H9 (cell line): ENCODE data around the gene TNRC6C. TPM values are rescaled to one million over a fixed set of nuclear protein-coding genes. Genes with fewer than 3 reads are reported as not detected.

ENCODE experiments used
- DNase-seq: peaks from one replicate; pipeline ENCODE4 v3.0.0-alpha.2; 2017
- H2AFZ ChIP-seq: one replicate; pipeline ENCODE4 v1.6.1; 2013; ENCODE audit warnings: mild to moderate bottlenecking, low read length, control low read depth, moderate library complexity
- H2AK5ac ChIP-seq: 2 replicates; pipeline ENCODE4 v1.6.1; 2013; ENCODE audit warnings: low read length, control low read depth, mixed read lengths; ENCODE audit not compliant: insufficient read length
- H2BK120ac ChIP-seq: one replicate; pipeline ENCODE4 v1.6.1; 2013; ENCODE audit warnings: low read depth, mild to moderate bottlenecking, low read length, control low read depth, inconsistent platforms; ENCODE audit not compliant: poor library complexity, severe bottlenecking
- H2BK12ac ChIP-seq: 2 replicates; pipeline ENCODE4 v1.6.1; 2013; ENCODE audit warnings: low read length, control low read depth, mixed read lengths, low read depth; ENCODE audit not compliant: insufficient read length
- H2BK15ac ChIP-seq: 2 replicates; pipeline ENCODE4 v1.6.1; 2013; ENCODE audit warnings: low read depth, low read length, control low read depth
- H2BK20ac ChIP-seq: one replicate; pipeline ENCODE4 v1.6.1; 2013; ENCODE audit warnings: low read depth, mild to moderate bottlenecking, low read length, control low read depth, inconsistent platforms; ENCODE audit not compliant: poor library complexity, severe bottlenecking
- H2BK5ac ChIP-seq: 2 replicates; pipeline ENCODE4 v1.6.1; 2013; ENCODE audit warnings: low read length, control low read depth, mixed read lengths; ENCODE audit not compliant: insufficient read length
- H3K14ac ChIP-seq: 2 replicates; pipeline ENCODE4 v1.6.1; 2013; ENCODE audit warnings: low read length, control low read depth; ENCODE audit not compliant: insufficient read depth
- H3K18ac ChIP-seq: 2 replicates; pipeline ENCODE4 v1.6.1; 2013; ENCODE audit warnings: low read depth, mild to moderate bottlenecking, mixed read lengths, low read length, control low read depth; ENCODE audit not compliant: insufficient read length
- H3K23ac ChIP-seq: 2 replicates; pipeline ENCODE4 v1.6.1; 2013; ENCODE audit warnings: low read length, control low read depth, mixed read lengths, low read depth; ENCODE audit not compliant: insufficient read length
- H3K23me2 ChIP-seq: 2 replicates; pipeline ENCODE4 v1.6.1; 2013; ENCODE audit warnings: low read depth, mild to moderate bottlenecking, mixed read lengths, low read length, control low read depth; ENCODE audit not compliant: insufficient read length, poor library complexity, severe bottlenecking
- H3K27ac ChIP-seq: 2 replicates; pipeline ENCODE4 v1.5.1; 2013; ENCODE audit warnings: low read length, control low read depth, mixed read lengths, low read depth; ENCODE audit not compliant: insufficient read length
- H3K27me3 ChIP-seq: 2 replicates; pipeline ENCODE4 v1.6.1; 2013; ENCODE audit warnings: low read length, control low read depth, inconsistent platforms; ENCODE audit not compliant: insufficient read depth
- H3K4ac ChIP-seq: 2 replicates; pipeline ENCODE4 v1.6.1; 2013; ENCODE audit warnings: low read depth, mild to moderate bottlenecking, control low read depth, inconsistent platforms, low read length, moderate library complexity
- H3K4me1 ChIP-seq: 2 replicates; pipeline ENCODE4 v1.6.1; 2013; ENCODE audit warnings: low read length, control low read depth, inconsistent platforms; ENCODE audit not compliant: insufficient read depth
- H3K4me2 ChIP-seq: 2 replicates; pipeline ENCODE4 v1.6.1; 2013; ENCODE audit warnings: low read length, control low read depth, mixed read lengths; ENCODE audit not compliant: insufficient read length, insufficient read depth
- H3K56ac ChIP-seq: 2 replicates; pipeline ENCODE4 v1.6.1; 2013; ENCODE audit warnings: low read depth, mild to moderate bottlenecking, mixed read lengths, low read length, control low read depth; ENCODE audit not compliant: insufficient read length
- H3K79me1 ChIP-seq: 2 replicates; pipeline ENCODE4 v1.6.1; 2013; ENCODE audit warnings: low read depth, mild to moderate bottlenecking, moderate library complexity, low read length, control low read depth, inconsistent platforms; ENCODE audit not compliant: insufficient read depth, poor library complexity, severe bottlenecking
- H3K79me2 ChIP-seq: 2 replicates; pipeline ENCODE4 v1.6.1; 2013; ENCODE audit warnings: low read length, control low read depth, inconsistent platforms; ENCODE audit not compliant: insufficient read depth
- H3K9ac ChIP-seq: 2 replicates; pipeline ENCODE4 v1.6.1; 2013; ENCODE audit warnings: low read length, control low read depth, mixed read lengths; ENCODE audit not compliant: insufficient read length; ENCODE audit errors: extremely low read depth
- H3K9me3 ChIP-seq: one replicate; pipeline ENCODE4 v1.6.1; 2013; ENCODE audit warnings: low read depth, low read length, inconsistent platforms; ENCODE audit not compliant: control insufficient read depth
- H3T11ph ChIP-seq: one replicate; pipeline ENCODE4 v1.6.1; 2013; ENCODE audit warnings: mild to moderate bottlenecking, low read length, control low read depth, inconsistent platforms
- H4K20me1 ChIP-seq: one replicate; pipeline ENCODE4 v1.6.1; 2013; ENCODE audit not compliant: control insufficient read depth, insufficient read length, insufficient read depth
- H4K5ac ChIP-seq: 2 replicates; pipeline ENCODE4 v1.6.1; 2013; ENCODE audit warnings: low read depth, mild to moderate bottlenecking, mixed read lengths, low read length, control low read depth; ENCODE audit not compliant: insufficient read length
- H4K8ac ChIP-seq: replicated peaks from 2 replicates; pipeline ENCODE4 v1.6.1; 2013; ENCODE audit warnings: low read length, control low read depth, mixed read lengths, low read depth; ENCODE audit not compliant: insufficient read length
- H4K91ac ChIP-seq: 2 replicates; pipeline ENCODE4 v1.6.1; 2013; ENCODE audit warnings: low read depth, mild to moderate bottlenecking, moderate library complexity, mixed read lengths, low read length, control low read depth; ENCODE audit not compliant: insufficient read length
- H3K27ac Mint-ChIP-seq, 3 experiments: 2 replicates in 2 of 3; 3 replicates in 1 of 3; pipeline ENCODE4 v1.8.0; 2020 to 2021; ENCODE audit warnings: mixed read lengths in 3 of 3, mild to moderate bottlenecking in 1 of 3, moderate library complexity in 1 of 3
- H3K27me3 Mint-ChIP-seq: 2 replicates; pipeline ENCODE4 v1.8.0; 2021; ENCODE audit warnings: low read depth, mild to moderate bottlenecking, moderate library complexity, mixed read lengths
- H3K36me3 Mint-ChIP-seq, 3 experiments: 2 replicates in 2 of 3; 3 replicates in 1 of 3; pipeline ENCODE4 v1.8.0; 2020 to 2021; ENCODE audit warnings: low read depth in 3 of 3, mixed read lengths in 3 of 3; ENCODE audit not compliant: insufficient read depth in 1 of 3
- H3K4me1 Mint-ChIP-seq, 2 experiments: 2 replicates each; pipeline ENCODE4 v1.8.0; 2020; ENCODE audit warnings: mixed read lengths in 2 of 2
- H3K4me3 Mint-ChIP-seq, 2 experiments: 2 replicates in 1 of 2; 3 replicates in 1 of 2; pipeline ENCODE4 v1.8.0; 2020 to 2021; ENCODE audit warnings: mild to moderate bottlenecking in 2 of 2, mixed read lengths in 2 of 2, moderate library complexity in 1 of 2
- H3K9me3 Mint-ChIP-seq, 2 experiments: 2 replicates in 1 of 2; 3 replicates in 1 of 2; pipeline ENCODE4 v1.8.0; 2020; ENCODE audit warnings: mild to moderate bottlenecking in 2 of 2, mixed read lengths in 2 of 2, moderate library complexity in 1 of 2
- WGBS: extraction: QIAGEN DNeasy Blood & Tissue Kit; methylation state at CpG from one replicate; pipeline ENCODE4 v1.1.7; 2013; ENCODE audit warnings: missing lambda C conversion rate, low lambda C conversion rate, mixed read lengths; ENCODE audit not compliant: insufficient read length; ENCODE audit errors: extremely low coverage; 5-methylcytosine and 5-hydroxymethylcytosine counted together
- total RNA-seq: library from RNA; stranded (reverse); gene quantifications from 2 replicates; pipeline ENCODE4 v1.2.1, GENCODE V29; 2021
- TF ChIP-seq, protein P1 (sequence below): fragments of 200-600 bp; sonication (generic); conservative IDR thresholded peaks from 3 replicates; pipeline ENCODE4 v1.8.0; 2021; ENCODE audit warnings: antibody characterized with exemption, mild to moderate bottlenecking

TNRC6C gene
- total RNA-seq, 1 experiment from 2014 or later = 24.7 TPM

DNA sequence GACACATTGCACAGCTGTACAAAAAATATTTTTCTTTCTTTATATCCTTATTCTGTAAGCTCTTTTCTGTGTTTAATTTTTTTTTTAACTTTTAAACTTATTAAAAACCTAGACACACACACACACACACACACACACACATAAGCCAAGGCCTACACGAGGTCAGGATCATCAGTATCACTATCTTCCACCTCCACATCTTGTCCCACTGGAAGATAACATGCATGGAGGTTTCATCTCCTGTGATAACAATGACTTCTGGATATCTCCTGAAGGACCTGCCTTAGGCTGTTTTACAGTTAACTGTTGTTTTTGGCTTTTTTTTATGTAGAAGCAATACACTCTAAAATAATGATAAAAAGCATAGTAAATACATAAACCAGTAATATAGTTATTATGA is 71.2 kb downstream of the TNRC6C start:
- Mint-ChIP-seq H3K9me3 (no peaks in the 10 kb centered on the region), H3K4me1 (no peaks in the 10 kb centered on the region), H3K27ac (no peak overlapping the region), H3K4me3 (no peak overlapping the region), H3K36me3 (peaks cover 9 to 21% (median 18%) of the 10 kb centered on the region in 3 experiments), H3K27me3 (no peaks in the 10 kb centered on the region)
- Histone ChIP-seq H2BK120ac (no peak overlapping the region), H3K23ac (no peak overlapping the region), H4K20me1 (no peaks in the 10 kb centered on the region), H2AK5ac (no peak overlapping the region), H3K56ac (no peak overlapping the region), H4K5ac (no peak overlapping the region), H3K27me3 (no peaks in the 10 kb centered on the region), H3K23me2 (no peaks in the 10 kb centered on the region), H3K4me1 (no peaks in the 10 kb centered on the region), H2BK5ac (no peak overlapping the region), H3K4me2 (no peak overlapping the region), H4K91ac (no peak overlapping the region), H3K14ac (no peak overlapping the region), H3K18ac (no peak overlapping the region), H3K4ac (no peak overlapping the region), H4K8ac (no peak overlapping the region), H2BK15ac (no peak overlapping the region), H2BK20ac (no peak overlapping the region), H2AFZ (no peak overlapping the region), H3K79me1 (no peaks in the 10 kb centered on the region), H3T11ph (no peak overlapping the region), H3K79me2 (no peaks in the 10 kb centered on the region), H3K27ac (no peak overlapping the region), H2BK12ac (no peak overlapping the region), H3K9me3 (no peaks in the 10 kb centered on the region), H3K9ac (no peak overlapping the region)
- no CpG with 5 or more reads among the region's 1 CpG for WGBS
- TF ChIP-seq, protein P1, sequence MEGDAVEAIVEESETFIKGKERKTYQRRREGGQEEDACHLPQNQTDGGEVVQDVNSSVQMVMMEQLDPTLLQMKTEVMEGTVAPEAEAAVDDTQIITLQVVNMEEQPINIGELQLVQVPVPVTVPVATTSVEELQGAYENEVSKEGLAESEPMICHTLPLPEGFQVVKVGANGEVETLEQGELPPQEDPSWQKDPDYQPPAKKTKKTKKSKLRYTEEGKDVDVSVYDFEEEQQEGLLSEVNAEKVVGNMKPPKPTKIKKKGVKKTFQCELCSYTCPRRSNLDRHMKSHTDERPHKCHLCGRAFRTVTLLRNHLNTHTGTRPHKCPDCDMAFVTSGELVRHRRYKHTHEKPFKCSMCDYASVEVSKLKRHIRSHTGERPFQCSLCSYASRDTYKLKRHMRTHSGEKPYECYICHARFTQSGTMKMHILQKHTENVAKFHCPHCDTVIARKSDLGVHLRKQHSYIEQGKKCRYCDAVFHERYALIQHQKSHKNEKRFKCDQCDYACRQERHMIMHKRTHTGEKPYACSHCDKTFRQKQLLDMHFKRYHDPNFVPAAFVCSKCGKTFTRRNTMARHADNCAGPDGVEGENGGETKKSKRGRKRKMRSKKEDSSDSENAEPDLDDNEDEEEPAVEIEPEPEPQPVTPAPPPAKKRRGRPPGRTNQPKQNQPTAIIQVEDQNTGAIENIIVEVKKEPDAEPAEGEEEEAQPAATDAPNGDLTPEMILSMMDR = no peak
- no peak for DNase-seq
